Stimulated activated effector memory CD8-positive, alpha-beta T cell treated with anti-CD3 and anti-CD28 coated beads, Interleukin-12 subunit alpha, Interleukin-12 subunit beta, amount 100 ng/mL, for 72 hours (primary cell): ENCODE measurements around the gene ATP6V1G3.
A peak's percentile ranks its signal among the peaks of the same experiment; 100 is the strongest.
"Not testable (repeated sequence)": the region's sequence is repeated elsewhere in the genome, so short reads cannot be mapped to it uniquely, and the experiment has no call there.

Experiments used
- ATAC-seq: fragments of 150-1000 bp; cut with Tn5 transposase; 2 replicates; pipeline ENCODE4 v1.10.0; 2021
- DNase-seq, 2 donors: peaks; one replicate each; pipeline ENCODE4 v3.0.0; 2021 to 2022; ENCODE audit warnings: low spot score in 2 of 2
- H3K27ac Mint-ChIP-seq: one replicate; pipeline ENCODE4 v1.8.0; 2022; ENCODE audit warnings: mild to moderate bottlenecking, mixed read lengths
- H3K36me3 Mint-ChIP-seq: one replicate; pipeline ENCODE4 v1.8.0; 2022; ENCODE audit warnings: mild to moderate bottlenecking, mixed read lengths
- H3K4me1 Mint-ChIP-seq: one replicate; pipeline ENCODE4 v1.8.0; 2022; ENCODE audit warnings: mixed read lengths
- H3K4me3 Mint-ChIP-seq: one replicate; pipeline ENCODE4 v1.8.0; 2022; ENCODE audit warnings: mild to moderate bottlenecking, mixed read lengths
- H3K9me3 Mint-ChIP-seq: one replicate; pipeline ENCODE4 v1.8.0; 2022; ENCODE audit warnings: mixed read lengths

The ATP6V1G3 gene

GRCh38 chr1:198494658-198495103 is 45.8 kb downstream of the ATP6V1G3 start:
- Mint-ChIP-seq H3K27ac (no peak overlapping the region), H3K36me3 (no peaks in the 10 kb centered on the region), H3K4me1 (peaks cover 10% of the 10 kb centered on the region), H3K4me3 (no peak overlapping the region), H3K9me3 (no peaks in the 10 kb centered on the region)
- ATAC-seq (no peak), DNase-seq (no peak)

GRCh38 chr1:198494139-198494538 is 46.3 kb downstream of the ATP6V1G3 start:
- Mint-ChIP-seq H3K4me1 (peaks cover 10% of the 10 kb centered on the region), H3K4me3 (no peak overlapping the region), H3K36me3 (no peaks in the 10 kb centered on the region), H3K9me3 (no peaks in the 10 kb centered on the region), H3K27ac (no peak overlapping the region)
- no peak for ATAC-seq
- DNase-seq = no peak

GRCh38 chr1:198493329-198493728 is 47.2 kb downstream of the ATP6V1G3 start:
- H3K4me1 Mint-ChIP-seq = peaks cover 10% of the 10 kb centered on the region
- no peaks in the 10 kb centered on the region for H3K36me3 Mint-ChIP-seq
- no peaks in the 10 kb centered on the region for H3K9me3 Mint-ChIP-seq
- DNase-seq (no peak), ATAC-seq (peak; percentile 26)
- H3K4me3 Mint-ChIP-seq = no peak overlapping the region
- no peak overlapping the region for H3K27ac Mint-ChIP-seq

- Mint-ChIP-seq H3K4me3 (no peak overlapping the region), H3K36me3 (no peaks in the 10 kb centered on the region), H3K9me3 (no peaks in the 10 kb centered on the region), H3K4me1 (peaks cover 8% of the 10 kb centered on the region), H3K27ac (no peak overlapping the region)
- ATAC-seq = no peak
- no peak for DNase-seq
Measured at GRCh38 chr1:198492872-198493271, 47.6 kb downstream of the ATP6V1G3 start.

GRCh38 chr1:198491596-198491995 is 48.9 kb downstream of the ATP6V1G3 start:
- H3K36me3 Mint-ChIP-seq = no peaks in the 10 kb centered on the region
- no peaks in the 10 kb centered on the region for H3K4me1 Mint-ChIP-seq
- ATAC-seq (no peak), DNase-seq (no peak)
- H3K4me3 Mint-ChIP-seq = no peak overlapping the region
- no peak overlapping the region for H3K27ac Mint-ChIP-seq
- H3K9me3 Mint-ChIP-seq = no peaks in the 10 kb centered on the region

- H3K27ac Mint-ChIP-seq = no peak overlapping the region
- H3K4me1 Mint-ChIP-seq = no peaks in the 10 kb centered on the region
- H3K36me3 Mint-ChIP-seq = no peaks in the 10 kb centered on the region
- no peak for DNase-seq
- H3K4me3 Mint-ChIP-seq = no peak overlapping the region
- no peaks in the 10 kb centered on the region for H3K9me3 Mint-ChIP-seq
- no peak for ATAC-seq
Measured at GRCh38 chr1:198491028-198491427, 49.5 kb downstream of the ATP6V1G3 start.

GRCh38 chr1:198490224-198490623 is 50.3 kb downstream of the ATP6V1G3 start:
- Mint-ChIP-seq H3K9me3 (no peaks in the 10 kb centered on the region), H3K27ac (no peak overlapping the region), H3K4me1 (no peaks in the 10 kb centered on the region), H3K4me3 (no peak overlapping the region), H3K36me3 (no peaks in the 10 kb centered on the region)
- ATAC-seq = no peak
- no peak for DNase-seq

- H3K9me3 Mint-ChIP-seq = no peaks in the 10 kb centered on the region
- H3K4me1 Mint-ChIP-seq = no peaks in the 10 kb centered on the region
- DNase-seq = no peak
- H3K27ac Mint-ChIP-seq = no peak overlapping the region
- no peak for ATAC-seq
- H3K36me3 Mint-ChIP-seq = no peaks in the 10 kb centered on the region
- no peak overlapping the region for H3K4me3 Mint-ChIP-seq
Measured at GRCh38 chr1:198486903-198487302, 53.6 kb downstream of the ATP6V1G3 start.

- Mint-ChIP-seq H3K4me3 (no peak overlapping the region), H3K36me3 (no peaks in the 10 kb centered on the region), H3K27ac (no peak overlapping the region), H3K9me3 (no peaks in the 10 kb centered on the region), H3K4me1 (no peaks in the 10 kb centered on the region)
- ATAC-seq (no peak), DNase-seq (no peak)
Measured at GRCh38 chr1:198483645-198484044, 56.8 kb downstream of the ATP6V1G3 start.

- H3K9me3 Mint-ChIP-seq = no peaks in the 10 kb centered on the region
- no peaks in the 10 kb centered on the region for H3K36me3 Mint-ChIP-seq
- H3K4me1 Mint-ChIP-seq = no peaks in the 10 kb centered on the region
- ATAC-seq (no peak), DNase-seq (no peak)
- H3K4me3 Mint-ChIP-seq = no peak overlapping the region
- no peak overlapping the region for H3K27ac Mint-ChIP-seq
Measured at GRCh38 chr1:198483006-198483405, 57.5 kb downstream of the ATP6V1G3 start.

- H3K4me3 Mint-ChIP-seq = no peak overlapping the region
- H3K9me3 Mint-ChIP-seq = peaks cover 1% of the 10 kb centered on the region
- ATAC-seq = no peak
- no peak for DNase-seq
- H3K36me3 Mint-ChIP-seq = no peaks in the 10 kb centered on the region
- no peak overlapping the region for H3K27ac Mint-ChIP-seq
- no peaks in the 10 kb centered on the region for H3K4me1 Mint-ChIP-seq
Measured at GRCh38 chr1:198481661-198482060, 58.8 kb downstream of the ATP6V1G3 start.

GRCh38 chr1:198480876-198481275 is 59.6 kb downstream of the ATP6V1G3 start:
- ATAC-seq = no peak
- DNase-seq = no peak
- H3K9me3 Mint-ChIP-seq = peaks cover 3% of the 10 kb centered on the region
- no peaks in the 10 kb centered on the region for H3K36me3 Mint-ChIP-seq
- no peak overlapping the region for H3K27ac Mint-ChIP-seq
- no peak overlapping the region for H3K4me3 Mint-ChIP-seq
- H3K4me1 Mint-ChIP-seq = no peaks in the 10 kb centered on the region

- H3K27ac Mint-ChIP-seq, H3K4me3 Mint-ChIP-seq, H3K4me1 Mint-ChIP-seq, H3K36me3 Mint-ChIP-seq, ATAC-seq, H3K9me3 Mint-ChIP-seq, DNase-seq: not testable (repeated sequence)
Measured at GRCh38 chr1:198477354-198477753, 63.1 kb downstream of the ATP6V1G3 start.
